Ovary (tissue), 3 donors: ENCODE measurements around the gene CHMP2B.

ENCODE experiments used
- EP300 ChIP-seq: sonication (generic); formaldehyde crosslinking; IDR thresholded peaks from one replicate; pipeline ENCODE4 v1.6.1; 2017; ENCODE audit warnings: antibody characterized with exemption
- TF ChIP-seq, protein P1 (sequence below), 3 donors: fragments of 450-650 bp in 2 of 3; fragments of 200-600 bp in 1 of 3; IDR thresholded peaks; one replicate each; pipeline versions ENCODE4 v1.5.1 to v1.8.0; 2016 to 2022; ENCODE audit warnings: antibody characterized with exemption in 3 of 3, mild to moderate bottlenecking in 1 of 3
- donor health status: DM: no; HTN: no; CAD: no.

DNA sequence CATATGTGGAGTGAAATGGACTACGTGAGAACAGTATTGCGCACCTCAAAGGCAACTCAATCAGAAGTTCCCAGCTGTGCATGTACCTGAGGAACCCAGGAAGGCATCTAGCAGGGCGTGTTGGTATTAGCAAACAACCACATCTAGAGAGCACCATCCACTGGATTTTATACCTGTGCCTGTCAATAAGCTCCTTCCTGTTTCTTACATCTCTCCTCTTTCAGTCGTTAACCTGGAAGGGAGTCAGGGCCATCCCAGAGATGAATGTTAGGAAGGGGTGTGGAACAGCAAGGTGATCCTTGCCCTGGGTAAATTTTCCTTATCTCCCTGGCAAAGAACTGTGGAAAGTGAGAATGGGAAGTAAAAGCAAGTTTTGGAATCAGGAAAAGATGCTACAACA lies 29.6 kb upstream of the CHMP2B start:
- TF ChIP-seq, protein P1, sequence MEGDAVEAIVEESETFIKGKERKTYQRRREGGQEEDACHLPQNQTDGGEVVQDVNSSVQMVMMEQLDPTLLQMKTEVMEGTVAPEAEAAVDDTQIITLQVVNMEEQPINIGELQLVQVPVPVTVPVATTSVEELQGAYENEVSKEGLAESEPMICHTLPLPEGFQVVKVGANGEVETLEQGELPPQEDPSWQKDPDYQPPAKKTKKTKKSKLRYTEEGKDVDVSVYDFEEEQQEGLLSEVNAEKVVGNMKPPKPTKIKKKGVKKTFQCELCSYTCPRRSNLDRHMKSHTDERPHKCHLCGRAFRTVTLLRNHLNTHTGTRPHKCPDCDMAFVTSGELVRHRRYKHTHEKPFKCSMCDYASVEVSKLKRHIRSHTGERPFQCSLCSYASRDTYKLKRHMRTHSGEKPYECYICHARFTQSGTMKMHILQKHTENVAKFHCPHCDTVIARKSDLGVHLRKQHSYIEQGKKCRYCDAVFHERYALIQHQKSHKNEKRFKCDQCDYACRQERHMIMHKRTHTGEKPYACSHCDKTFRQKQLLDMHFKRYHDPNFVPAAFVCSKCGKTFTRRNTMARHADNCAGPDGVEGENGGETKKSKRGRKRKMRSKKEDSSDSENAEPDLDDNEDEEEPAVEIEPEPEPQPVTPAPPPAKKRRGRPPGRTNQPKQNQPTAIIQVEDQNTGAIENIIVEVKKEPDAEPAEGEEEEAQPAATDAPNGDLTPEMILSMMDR (IDR thresholded peaks at IDR 0.05), result no peak
- no peak for TF ChIP-seq EP300
